PC-3 (cell line): ENCODE measurements around the gene TSPO. TPM values are rescaled to one million over a fixed set of nuclear protein-coding genes. Genes with fewer than 3 reads are reported as not detected.

Source experiments
- ATAC-seq: fragments of 200-7000 bp; cut with Tn5 transposase; 2 replicates; pipeline ENCODE4 v1.9.1; 2020; ENCODE audit warnings: mild to moderate bottlenecking, moderate library complexity
- BruUV-seq: library from RNA; stranded (reverse); fragments of 400-500 nt; replicated peaks from 2 replicates; lab custom pipeline; 2021; lab: Mats Ljungman, UMichigan
- CTCF ChIA-PET: fragments of 300-600 bp; sonication (Branson Sonifier 250); formaldehyde crosslinking; loops from one replicate; lab custom pipeline; 2022; ENCODE audit warnings: antibody characterized with exemption; lab: Charles Lee
- POLR2A ChIA-PET: fragments of 300-600 bp; sonication (Branson Sonifier 250); formaldehyde crosslinking; loops from one replicate; lab custom pipeline; 2022; ENCODE audit warnings: antibody characterized with exemption; ENCODE audit not compliant: unreplicated experiment; lab: Charles Lee
- DNase-seq: peaks from one replicate; pipeline ENCODE4 v3.0.0-alpha.2; 2015
- H2AFZ ChIP-seq: fragments of 300-600 bp; sonication (generic); 2 replicates; pipeline ENCODE4 v1.6.0; 2016; ENCODE audit warnings: antibody characterized with exemption, low read length
- H3F3A ChIP-seq: fragments of 300-600 bp; sonication (generic); one replicate; pipeline ENCODE4 v1.6.0; 2017; ENCODE audit warnings: antibody characterized with exemption, low read length, control low read depth, mild to moderate bottlenecking; ENCODE audit not compliant: unreplicated experiment
- H3K27ac ChIP-seq: fragments of 300-600 bp; sonication (generic); 2 replicates; pipeline ENCODE4 v1.5.1; 2016; ENCODE audit warnings: mild to moderate bottlenecking, low read length
- H3K27me3 ChIP-seq: fragments of 300-600 bp; sonication (generic); 2 replicates; pipeline ENCODE4 v1.6.1; 2016; ENCODE audit warnings: low read length, mixed read lengths
- H3K36me3 ChIP-seq: fragments of 300-600 bp; sonication (generic); 2 replicates; pipeline ENCODE4 v1.6.1; 2016; ENCODE audit warnings: low read depth, mixed run types, low read length, mixed read lengths
- H3K4me1 ChIP-seq: fragments of 300-600 bp; sonication (generic); 2 replicates; pipeline ENCODE4 v1.5.1; 2016; ENCODE audit warnings: low read length; ENCODE audit not compliant: insufficient read depth
- H3K4me2 ChIP-seq: fragments of 300-600 bp; sonication (generic); 2 replicates; pipeline ENCODE4 v1.6.0; 2016; ENCODE audit warnings: low read length
- H3K4me3 ChIP-seq: fragments of 300-600 bp; sonication (generic); 2 replicates; pipeline ENCODE4 v1.5.1; 2016; ENCODE audit warnings: mild to moderate bottlenecking, low read length, mixed read lengths
- H3K79me2 ChIP-seq: fragments of 300-600 bp; sonication (generic); 2 replicates; pipeline ENCODE4 v1.6.1; 2017; ENCODE audit warnings: low read length, mixed read lengths
- H3K9ac ChIP-seq: fragments of 300-600 bp; sonication (generic); 2 replicates; pipeline ENCODE4 v1.6.0; 2016; ENCODE audit warnings: mild to moderate bottlenecking, low read length
- H3K9me2 ChIP-seq: fragments of 300-600 bp; sonication (generic); replicated peaks from 2 replicates; pipeline ENCODE4 v1.6.1; 2016; ENCODE audit warnings: mixed run types, low read length, mixed read lengths
- H3K9me3 ChIP-seq: fragments of 300-600 bp; sonication (generic); 2 replicates; pipeline ENCODE4 v1.6.1; 2016; ENCODE audit warnings: low read length, mixed read lengths
- H4K20me1 ChIP-seq: fragments of 300-600 bp; sonication (generic); 2 replicates; pipeline ENCODE4 v1.6.1; 2016; ENCODE audit warnings: low read length, mixed read lengths
- CTCF ChIP-seq: fragments of 300-600 bp; sonication (generic); conservative IDR thresholded peaks from 2 replicates; pipeline ENCODE4 v1.5.1; 2017; ENCODE audit warnings: antibody characterized with exemption, low read depth, mild to moderate bottlenecking, low read length
- EZH2 ChIP-seq: fragments of 300-600 bp; sonication (generic); IDR thresholded peaks from one replicate; pipeline ENCODE4 v1.6.1; 2017; ENCODE audit warnings: antibody characterized with exemption, mild to moderate bottlenecking, low read length; ENCODE audit not compliant: unreplicated experiment
- EZH2phosphoT487 ChIP-seq: fragments of 300-600 bp; sonication (generic); IDR thresholded peaks from 2 replicates; pipeline ENCODE4 v1.6.1; 2018; ENCODE audit warnings: mild to moderate bottlenecking, antibody characterized with exemption, low read length, borderline replicate concordance
- intact Hi-C: fragments of 100-400 bp; cut with micrococcal nuclease; formaldehyde crosslinking; loops from 2 replicates; pipeline ENCODE4 v1.9.0; 2023
- total RNA-seq: library from RNA; depleted of rRNA; stranded (reverse); fragments of >200 nt; gene quantifications from 2 replicates; pipeline ENCODE4 v1.2.3, GENCODE V29; 2014

Gene TSPO
- total RNA-seq, 1 experiment from 2014 or later = 349 TPM

GRCh38 chr22:43186272-43187170, 35.2 kb downstream of the TSPO start, which contains the start of gene TTLL12:
Gene TTLL12, minus strand, starts transcription at chr22:43187134. Its CDS starts 65 bp downstream, at chr22:43187069.
- Histone ChIP-seq H3K4me1 (peaks cover 24% of the 10 kb centered on the region), H3F3A (peaks cover 3% of the 10 kb centered on the region), H3K9me2 (no peaks in the 10 kb centered on the region), H3K4me3 (peak within 1 kb of the TSS; percentile 82), H3K36me3 (no peaks in the 10 kb centered on the region), H3K9ac (peak within 1 kb of the TSS; percentile 85), H3K79me2 (peaks cover 37% of the 10 kb centered on the region), H3K27ac (peak within 1 kb of the TSS; percentile 79), H3K27me3 (no peaks in the 10 kb centered on the region), H3K4me2 (peak within 1 kb of the TSS; percentile 89), H2AFZ (peak within 1 kb of the TSS; percentile 91), H3K9me3 (no peaks in the 10 kb centered on the region), H4K20me1 (no peaks in the 10 kb centered on the region)
- ATAC-seq = peak; percentile 23
- BruUV-seq = TSS peak; percentile 51
- POLR2A ChIA-PET = interaction anchor here (0.5 to 0.6 kb wide), 2 partner anchors 36 to 550 kb away, joined by 5 to 6 read pairs; no protein-coding TSS in a partner anchor
- DNase-seq = peak; percentile 23
- CTCF ChIA-PET = interaction anchor here (0.6 to 1.4 kb wide), 2 partner anchors 42 to 332 kb away, joined by 3 to 4 read pairs; no protein-coding TSS in a partner anchor
- no peak for TF ChIP-seq EZH2
- TF ChIP-seq CTCF = no peak
- TF ChIP-seq EZH2phosphoT487 = no peak
- intact Hi-C loops = no loop called here

GRCh38 chr22:43187171-43188099, 36.1 kb downstream of the TSPO start:
- H3F3A ChIP-seq = peaks cover 3% of the 10 kb centered on the region
- ATAC-seq (peak; percentile 88), DNase-seq (peak; percentile 90)
- peak overlapping the region; percentile 79 for H3K27ac ChIP-seq
- no peaks in the 10 kb centered on the region for H3K27me3 ChIP-seq
- CTCF ChIA-PET = interaction anchor here (0.6 to 1.4 kb wide), 2 partner anchors 41 to 332 kb away, joined by 3 to 4 read pairs; no protein-coding TSS in a partner anchor
- H3K36me3 ChIP-seq = no peaks in the 10 kb centered on the region
- peak; percentile 34; the same call in 1 of the 2 replicates for TF ChIP-seq CTCF
- TF ChIP-seq EZH2 = no peak
- H3K9me3 ChIP-seq = no peaks in the 10 kb centered on the region
- H4K20me1 ChIP-seq = no peaks in the 10 kb centered on the region
- peak overlapping the region; percentile 66 for H3K4me3 ChIP-seq
- peak overlapping the region; percentile 85 for H3K9ac ChIP-seq
- H2AFZ ChIP-seq = peak overlapping the region; percentile 91
- H3K79me2 ChIP-seq = peaks cover 37% of the 10 kb centered on the region
- BruUV-seq = no TSS peak
- intact Hi-C loops = no loop called here
- peak overlapping the region; percentile 84 for H3K4me2 ChIP-seq
- H3K4me1 ChIP-seq = peaks cover 24% of the 10 kb centered on the region
- H3K9me2 ChIP-seq = no peaks in the 10 kb centered on the region
- POLR2A ChIA-PET = interaction anchor here (0.5 to 0.8 kb wide), 4 partner anchors 34 to 551 kb away, joined by 4 to 6 read pairs (median 5); no protein-coding TSS in a partner anchor
